Keratinocyte (primary cell): ENCODE results near the gene VCAN. TPM values are rescaled to one million over a fixed set of nuclear protein-coding genes. Genes with fewer than 3 reads are reported as not detected.

ENCODE experiments used
- DNase-seq: peaks from one replicate; pipeline ENCODE4 v3.0.0-alpha.2; 2011; ENCODE audit warnings: low read depth, missing footprints, low spot score
- FAIRE-seq: peaks from 2 replicates; lab custom pipeline; 2011; peaks lifted over from hg19 to GRCh38; lab: Jason Lieb, UNC
- H2AFZ ChIP-seq: 2 replicates; pipeline ENCODE4 v1.6.0; 2012; ENCODE audit warnings: low read length, control low read depth, inconsistent platforms; ENCODE audit not compliant: control insufficient read depth
- H3K27ac ChIP-seq: 2 replicates; pipeline ENCODE4 v1.5.1; 2011; ENCODE audit warnings: low read length; ENCODE audit not compliant: control insufficient read depth, insufficient read depth
- H3K27me3 ChIP-seq: 3 replicates; pipeline ENCODE4 v1.6.0; 2011; ENCODE audit warnings: low read length; ENCODE audit not compliant: control insufficient read depth, insufficient read depth; ENCODE audit errors: extremely low read depth
- H3K36me3 ChIP-seq, 2 experiments: 2 replicates in 1 of 2; 3 replicates in 1 of 2; pipeline ENCODE4 v1.5.1; 2011; ENCODE audit warnings: low read length in 2 of 2, mild to moderate bottlenecking in 1 of 2; ENCODE audit not compliant: control insufficient read depth in 2 of 2, insufficient read depth in 2 of 2; ENCODE audit errors: extremely low read depth in 1 of 2
- H3K4me1 ChIP-seq: 3 replicates; pipeline ENCODE4 v1.5.1; 2011; ENCODE audit warnings: low read length; ENCODE audit not compliant: control insufficient read depth, insufficient read depth; ENCODE audit errors: extremely low read depth
- H3K4me2 ChIP-seq: 3 replicates; pipeline ENCODE4 v1.6.0; 2011; ENCODE audit warnings: low read depth, low read length; ENCODE audit not compliant: control insufficient read depth, insufficient read depth; ENCODE audit errors: extremely low read depth
- H3K4me3 ChIP-seq, 3 experiments: fragments of 200-600 bp in 1 of 3; sonication (generic) in 1 of 3; 2 replicates in 2 of 3; 3 replicates in 1 of 3; pipeline ENCODE4 v1.5.1; 2011 to 2016; ENCODE audit warnings: low read length in 3 of 3, mild to moderate bottlenecking in 3 of 3, control low read depth in 2 of 3, inconsistent platforms in 1 of 3, low read depth in 1 of 3, mixed read lengths in 1 of 3, mixed run types in 1 of 3, moderate library complexity in 1 of 3; ENCODE audit not compliant: control insufficient read depth in 2 of 3, insufficient read depth in 2 of 3; ENCODE audit errors: extremely low read depth in 1 of 3
- H3K79me2 ChIP-seq: 2 replicates; pipeline ENCODE4 v1.6.0; 2012; ENCODE audit warnings: low read length; ENCODE audit not compliant: control insufficient read depth, insufficient read depth
- H3K9ac ChIP-seq: 3 replicates; pipeline ENCODE4 v1.6.0; 2011; ENCODE audit warnings: low read length; ENCODE audit not compliant: control insufficient read depth, insufficient read depth; ENCODE audit errors: extremely low read depth
- H3K9me1 ChIP-seq: 3 replicates; pipeline ENCODE4 v1.6.0; 2011; ENCODE audit warnings: low read length; ENCODE audit not compliant: control insufficient read depth, insufficient read depth; ENCODE audit errors: extremely low read depth
- H3K9me3 ChIP-seq: 2 replicates; pipeline ENCODE4 v1.5.1; 2012; ENCODE audit warnings: low read depth, low read length; ENCODE audit not compliant: control insufficient read depth
- H4K20me1 ChIP-seq: 3 replicates; pipeline ENCODE4 v1.6.0; 2011; ENCODE audit warnings: low read length; ENCODE audit not compliant: control insufficient read depth, insufficient read depth; ENCODE audit errors: extremely low read depth
- CTCF ChIP-seq, 3 experiments: IDR thresholded peaks in 1 of 3; conservative IDR thresholded peaks in 1 of 3; optimal IDR thresholded peaks in 1 of 3; 2 replicates in 2 of 3; 3 replicates in 1 of 3; pipeline versions ENCODE3 to v1.5.1; 2011; ENCODE audit warnings: low read length in 3 of 3, mild to moderate bottlenecking in 3 of 3, moderate library complexity in 2 of 3, control low read depth in 1 of 3, inconsistent platforms in 1 of 3; ENCODE audit not compliant: insufficient read depth in 2 of 3; ENCODE audit errors: extremely low read depth in 1 of 3
- EZH2 ChIP-seq: IDR thresholded peaks from one replicate; pipeline ENCODE4 v1.6.1; 2012; ENCODE audit warnings: inconsistent platforms, mild to moderate bottlenecking, low read length, moderate library complexity
- dilution Hi-C: fragments of 300-500 bp; cut with MboI; formaldehyde crosslinking; loops from one replicate; pipeline ENCODE4 v1.7.0; 2020; ENCODE audit warnings: low sequenced_read_pairs; ENCODE audit not compliant: extremely low pct_ligation_motif_present
- polyA plus RNA-seq, 5 experiments: library from polyadenylated mRNA; depleted of rRNA in 3 of 5; stranded (reverse) in 3 of 5; stranded (forward) in 1 of 5; unstranded in 1 of 5; fragments of >200 nt; gene quantifications; 1 replicate in 1 of 5; 2 replicates in 3 of 5; 3 replicates in 1 of 5; pipeline versions ENCODE4 v1.2.1 to v1.2.3, GENCODE V29; 2011 to 2012; ENCODE audit warnings: missing spikeins in 2 of 5, low read depth in 1 of 5, low replicate concordance in 1 of 5

The VCAN gene
- polyA plus RNA-seq, 1 donor (not counting 4 experiments of a cell fraction or from before 2014, with no cell fraction given): 1.9 TPM

GRCh38 chr5:83562071-83562606 is 90.6 kb downstream of the VCAN start:
- no peaks in the 10 kb centered on the region for H3K9me1 ChIP-seq

GRCh38 chr5:83562791-83563557 is 91.4 kb downstream of the VCAN start:
- peaks cover 2% of the 10 kb centered on the region for H3K9me3 ChIP-seq
- no peak overlapping the region for H3K4me2 ChIP-seq
- dilution Hi-C loops: no loop called here
- no peak for DNase-seq
- H4K20me1 ChIP-seq: no peaks in the 10 kb centered on the region
- H3K27me3 ChIP-seq: no peaks in the 10 kb centered on the region
- no peak overlapping the region for H3K27ac ChIP-seq
- no peaks in the 10 kb centered on the region for H3K9me1 ChIP-seq
- TF ChIP-seq EZH2 (no peak), CTCF (optimal IDR thresholded peaks at IDR 0.05 in 1 of 3, IDR thresholded peaks at IDR 0.05 in 1 of 3, conservative IDR thresholded peaks at IDR 0.05 in 1 of 3; ENCODE audit: extremely low read depth in 1 of 3, insufficient read depth in 2 of 3, low read length in 3 of 3) (no peak)
- H3K9ac ChIP-seq: no peak overlapping the region
- no peaks in the 10 kb centered on the region for H3K36me3 ChIP-seq
- no peak overlapping the region for H3K4me3 ChIP-seq
- no peak overlapping the region for H2AFZ ChIP-seq
- H3K4me1 ChIP-seq: peaks cover 6% of the 10 kb centered on the region
- H3K79me2 ChIP-seq: no peaks in the 10 kb centered on the region
- FAIRE-seq: no peak

More at GRCh38 chr5:83562071-83562606, 90.6 kb downstream of the VCAN start:
- DNase-seq (no peak), FAIRE-seq (no peak)
- Histone ChIP-seq H3K36me3 (no peaks in the 10 kb centered on the region), H3K4me2 (no peak overlapping the region), H3K4me1 (no peaks in the 10 kb centered on the region), H3K79me2 (no peaks in the 10 kb centered on the region), H3K9ac (no peak overlapping the region), H3K9me3 (peaks cover 2% of the 10 kb centered on the region), H3K27me3 (no peaks in the 10 kb centered on the region), H3K4me3 (no peak overlapping the region), H3K27ac (no peak overlapping the region), H4K20me1 (no peaks in the 10 kb centered on the region), H2AFZ (no peak overlapping the region)
- dilution Hi-C loops: no loop called here
- no peak for TF ChIP-seq EZH2
- TF ChIP-seq CTCF (optimal IDR thresholded peaks at IDR 0.05 in 1 of 3, IDR thresholded peaks at IDR 0.05 in 1 of 3, conservative IDR thresholded peaks at IDR 0.05 in 1 of 3; ENCODE audit: extremely low read depth in 1 of 3, insufficient read depth in 2 of 3, low read length in 3 of 3): no peak
